GM18858 (cell line): Measurements from ENCODE around the gene PARVG.
"Not testable (repeated sequence)": the region's sequence is repeated elsewhere in the genome, so short reads cannot be mapped to it uniquely, and the experiment has no call there.

ENCODE experiments used
- ATAC-seq: cut with Tn5 transposase; IDR thresholded peaks from one replicate; pipeline ENCODE4 v1.9.1; 2021; ENCODE audit not compliant: unreplicated experiment

Gene PARVG

GRCh38 chr22:44237290-44237689 is 56.6 kb downstream of the PARVG start:
- no peak for ATAC-seq

- ATAC-seq: not testable (repeated sequence)
Measured at GRCh38 chr22:44241121-44241520, 60.4 kb downstream of the PARVG start.

- no peak for ATAC-seq
Measured at GRCh38 chr22:44242946-44243724, 62.4 kb downstream of the PARVG start.

GRCh38 chr22:44243761-44244160 is 63.0 kb downstream of the PARVG start:
- no peak for ATAC-seq

GRCh38 chr22:44244265-44244822 is 63.6 kb downstream of the PARVG start:
- no peak for ATAC-seq

GRCh38 chr22:44245438-44245837 is 64.7 kb downstream of the PARVG start:
- ATAC-seq: no peak

- ATAC-seq: no peak
Measured at GRCh38 chr22:44245867-44246266, 65.1 kb downstream of the PARVG start.

- no peak for ATAC-seq
Measured at GRCh38 chr22:44246615-44247326, 66.0 kb downstream of the PARVG start.

- no peak for ATAC-seq
Measured at GRCh38 chr22:44247346-44247745, 66.6 kb downstream of the PARVG start.

- ATAC-seq: no peak
Measured at GRCh38 chr22:44247923-44248892, 67.5 kb downstream of the PARVG start.

GRCh38 chr22:44248926-44249325 is 68.2 kb downstream of the PARVG start:
- no peak for ATAC-seq

GRCh38 chr22:44249376-44250147 is 68.8 kb downstream of the PARVG start:
- ATAC-seq: no peak

- no peak for ATAC-seq
Measured at GRCh38 chr22:44254811-44255210, 74.1 kb downstream of the PARVG start.

GRCh38 chr22:44256085-44256484 is 75.4 kb downstream of the PARVG start:
- ATAC-seq: no peak

GRCh38 chr22:44256556-44257485 is 76.1 kb downstream of the PARVG start:
- ATAC-seq: no peak
